Putamen (tissue), 1 donor: ENCODE results near the gene SLC11A1.

ENCODE experiments used
- DNase-seq: peaks from one replicate; pipeline ENCODE4 v3.0.0-alpha.2; 2016; ENCODE audit warnings: low spot score

Gene SLC11A1

GRCh38 chr2:218381916-218382366 is at the start of gene SLC11A1:
Gene SLC11A1 (plus strand): TSS chr2:218382273. CDS start chr2:218382369, 96 bp downstream.
- DNase-seq: no peak

GRCh38 chr2:218332288-218332687 is 49.8 kb upstream of the SLC11A1 start:
- DNase-seq: no peak

GRCh38 chr2:218332920-218333645 is 49.0 kb upstream of the SLC11A1 start:
- DNase-seq: no peak

- DNase-seq: no peak
Observed at GRCh38 chr2:218334531-218334930, 47.5 kb upstream of the SLC11A1 start.

GRCh38 chr2:218340656-218341055 is 41.4 kb upstream of the SLC11A1 start:
- no peak for DNase-seq

- no peak for DNase-seq
Observed at GRCh38 chr2:218341381-218341780, 40.7 kb upstream of the SLC11A1 start.

- no peak for DNase-seq
Observed at GRCh38 chr2:218342837-218343236, 39.2 kb upstream of the SLC11A1 start.

GRCh38 chr2:218343591-218343990 is 38.5 kb upstream of the SLC11A1 start:
- DNase-seq: no peak

GRCh38 chr2:218344090-218344754 is 37.9 kb upstream of the SLC11A1 start:
- no peak for DNase-seq

GRCh38 chr2:218344755-218345417 is 37.2 kb upstream of the SLC11A1 start:
- DNase-seq: no peak

- DNase-seq: no peak
Observed at GRCh38 chr2:218345491-218346236, 36.4 kb upstream of the SLC11A1 start.

GRCh38 chr2:218347172-218347571 is 34.9 kb upstream of the SLC11A1 start:
- no peak for DNase-seq

- no peak for DNase-seq
Observed at GRCh38 chr2:218354045-218354444, 28.0 kb upstream of the SLC11A1 start.

- no peak for DNase-seq
Observed at GRCh38 chr2:218354850-218355443, 27.1 kb upstream of the SLC11A1 start.

GRCh38 chr2:218357236-218358177 is 24.6 kb upstream of the SLC11A1 start:
- no peak for DNase-seq

GRCh38 chr2:218360453-218360852 is 21.6 kb upstream of the SLC11A1 start:
- DNase-seq: no peak

GRCh38 chr2:218362606-218363005 is 19.5 kb upstream of the SLC11A1 start:
- DNase-seq: no peak

GRCh38 chr2:218363736-218364135 is 18.3 kb upstream of the SLC11A1 start:
- DNase-seq: no peak

GRCh38 chr2:218364196-218364595 is 17.9 kb upstream of the SLC11A1 start:
- no peak for DNase-seq

- DNase-seq: no peak
Observed at GRCh38 chr2:218366621-218367414, 15.3 kb upstream of the SLC11A1 start.
